Heart left ventricle (tissue), 16 donors: Measurements from ENCODE around the gene CHRM2. TPM values are rescaled to one million over a fixed set of nuclear protein-coding genes. Genes with fewer than 3 reads are reported as not detected.

Source experiments
- ATAC-seq, 4 donors: fragments of 200-7000 bp; cut with Tn5 transposase; one replicate each; pipeline ENCODE4 v1.9.1; 2020 to 2022; ENCODE audit warnings: moderate library complexity in 4 of 4, mild to moderate bottlenecking in 3 of 4, moderate number of reproducible peaks in 1 of 4
- DNase-seq, 5 donors: peaks; one replicate each; pipeline ENCODE4 v3.0.0-alpha.2; 2020
- H3K27ac ChIP-seq, 12 donors: fragments of 200-600 bp; sonication (generic) in 4 of 12; one replicate each; pipeline versions ENCODE4 v1.5.0 to v1.8.0; 2016 to 2022; ENCODE audit warnings: mild to moderate bottlenecking in 2 of 12
- H3K27me3 ChIP-seq, 9 donors: fragments of 200-600 bp; sonication (generic) in 2 of 9; one replicate each; pipeline versions ENCODE4 v1.5.1 to v1.8.0; 2016 to 2022; ENCODE audit warnings: mild to moderate bottlenecking in 3 of 9
- H3K36me3 ChIP-seq, 9 donors: fragments of 200-600 bp; sonication (generic) in 2 of 9; one replicate each; pipeline versions ENCODE4 v1.5.0 to v1.8.0; 2018 to 2022; ENCODE audit warnings: mild to moderate bottlenecking in 2 of 9
- H3K4me1 ChIP-seq, 12 donors: fragments of 200-600 bp; sonication (generic) in 4 of 12; one replicate each; pipeline versions ENCODE4 v1.5.0 to v1.8.0; 2016 to 2022; ENCODE audit warnings: mild to moderate bottlenecking in 3 of 12
- H3K4me3 ChIP-seq, 12 donors: fragments of 200-600 bp; sonication (generic) in 4 of 12; one replicate each; pipeline versions ENCODE4 v1.5.0 to v1.8.0; 2017 to 2022; ENCODE audit warnings: mild to moderate bottlenecking in 9 of 12, moderate library complexity in 4 of 12
- H3K9me3 ChIP-seq, 12 donors: fragments of 200-600 bp; sonication (generic) in 4 of 12; one replicate each; pipeline versions ENCODE4 v1.5.0 to v1.8.0; 2016 to 2022; ENCODE audit warnings: mild to moderate bottlenecking in 1 of 12
- CTCF ChIP-seq, 12 donors: fragments of 200-600 bp; sonication (generic) in 4 of 12; IDR thresholded peaks; one replicate each; pipeline versions ENCODE4 v1.5.0 to v1.8.0; 2018 to 2022; ENCODE audit warnings: antibody characterized with exemption in 12 of 12, mild to moderate bottlenecking in 5 of 12
- POLR2A ChIP-seq, 2 donors: fragments of 450-650 bp; IDR thresholded peaks; one replicate each; pipeline ENCODE4 v1.6.1; 2017; ENCODE audit warnings: antibody characterized with exemption in 2 of 2, mild to moderate bottlenecking in 2 of 2, moderate library complexity in 2 of 2
- WGBS, 4 donors: extraction: QIAGEN DNeasy Blood & Tissue Kit in 2 of 4; methylation state at CpG; one replicate each; pipeline versions ENCODE4 v1.1.5 to v1.1.7; 2013 to 2018; 5-methylcytosine and 5-hydroxymethylcytosine counted together
- intact Hi-C, 10 donors: fragments of 100-400 bp; cut with DNase I; formaldehyde crosslinking; loops; one replicate each; pipeline versions ENCODE4 v1.11.1 to v1.14.2; 2022
- polyA plus RNA-seq, 2 donors: library from polyadenylated mRNA; stranded (reverse); fragments of 200-250 nt; gene quantifications; one replicate each; pipeline ENCODE4 v1.2.3, GENCODE V29; 2013
- total RNA-seq, 9 donors: library from RNA; depleted of rRNA in 2 of 9; stranded (reverse); fragments of >200 nt in 2 of 9; fragmentation: NEBNext Ultra II Directional in 3 of 9; extraction: Animal tissue kit (Norgen Biotek cat#: 25700) in 3 of 9; gene quantifications; one replicate each; pipeline versions ENCODE4 v1.1.0 to v1.2.4, GENCODE V29; 2016 to 2023
- donor health status: ischemic (EF 13 %, LVEDD 7.1; RV severe dilation, severe dysfunction).
- donor health status: healthy with polysubstance abuse.
- donor health status: DM: no; HTN: yes; CAD: no.
- donor health status: DM: no; HTN: no; CAD: no.
- donor health status: ischemic (EF 25% LVEDD 6.9; RV normal size, moderate dysfunction).
- donor health status: ischemic (EF 25% LVEDD 5.7; RV mildly dilated, moderate dysfunction).
- donor health status: healthy.
- donor health status: DM: yes; HTN: yes; CAD: no.
- donor health status: ischemic (EF 35%, LVEDD 5.7; RV mildly dilated, moderate dysfunction).
- donor health status: nonischemic (EF 11% LVEDD 7.7; RV severe dilation, severe dysfunction).
- donor health status: DM: yes; HTN: yes; CAD: no.
- donor health status: PGD.
- donor health status: ischemic (EF 29% LVEDD 5.4; RV normal size, mild dysfunction).
- donor health status: nonischemic (EF 23%, LVEDD 6.1; RV moderate dilation, normal function).

CHRM2 gene
- total and polyA plus RNA-seq, 11 donors = 22.2 to 124 (median 51.2) TPM

DNA sequence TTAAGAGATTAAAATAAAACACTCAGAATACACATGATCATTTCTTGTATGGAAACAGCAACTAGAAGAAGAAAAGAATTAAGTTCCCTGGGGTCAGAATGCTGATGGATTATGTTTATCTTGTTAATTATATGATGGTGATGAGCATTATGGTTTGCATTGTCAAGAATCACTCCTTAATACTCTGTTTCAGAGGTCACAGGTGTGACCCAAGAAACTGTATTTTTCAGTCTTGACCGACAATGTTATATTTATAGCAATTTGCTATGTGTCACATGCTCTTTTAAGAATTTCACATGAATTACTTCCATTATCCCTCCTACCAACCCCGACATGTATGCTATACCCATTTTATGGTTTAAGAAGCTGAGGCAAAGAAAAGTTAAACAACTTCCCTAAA, 2.7 kb upstream of the CHRM2 start:
- WGBS, 4 donors = 69 to 74% (median 72%) methylated on average over 2 of the region's 2 CpGs
- intact Hi-C loops = loop anchor here in 1 of 10 donors (10.0 kb wide), 1 partner anchor 289 kb away; no protein-coding TSS in a partner anchor
- no peak overlapping the region for H3K27ac ChIP-seq
- TF ChIP-seq POLR2A (IDR thresholded peaks at IDR 0.05) (no peak), CTCF (IDR thresholded peaks at IDR 0.05) (no peak)
- DNase-seq (no peak), ATAC-seq (no peak)
- peaks cover 0 to 25% (median 0%) of the 10 kb centered on the region in 9 donors for H3K27me3 ChIP-seq
- H3K4me3 ChIP-seq = no peak overlapping the region
- peaks cover 0 to 6% (median 0%) of the 10 kb centered on the region in 12 donors for H3K4me1 ChIP-seq
- H3K9me3 ChIP-seq = no peaks in the 10 kb centered on the region
- no peaks in the 10 kb centered on the region for H3K36me3 ChIP-seq

DNA sequence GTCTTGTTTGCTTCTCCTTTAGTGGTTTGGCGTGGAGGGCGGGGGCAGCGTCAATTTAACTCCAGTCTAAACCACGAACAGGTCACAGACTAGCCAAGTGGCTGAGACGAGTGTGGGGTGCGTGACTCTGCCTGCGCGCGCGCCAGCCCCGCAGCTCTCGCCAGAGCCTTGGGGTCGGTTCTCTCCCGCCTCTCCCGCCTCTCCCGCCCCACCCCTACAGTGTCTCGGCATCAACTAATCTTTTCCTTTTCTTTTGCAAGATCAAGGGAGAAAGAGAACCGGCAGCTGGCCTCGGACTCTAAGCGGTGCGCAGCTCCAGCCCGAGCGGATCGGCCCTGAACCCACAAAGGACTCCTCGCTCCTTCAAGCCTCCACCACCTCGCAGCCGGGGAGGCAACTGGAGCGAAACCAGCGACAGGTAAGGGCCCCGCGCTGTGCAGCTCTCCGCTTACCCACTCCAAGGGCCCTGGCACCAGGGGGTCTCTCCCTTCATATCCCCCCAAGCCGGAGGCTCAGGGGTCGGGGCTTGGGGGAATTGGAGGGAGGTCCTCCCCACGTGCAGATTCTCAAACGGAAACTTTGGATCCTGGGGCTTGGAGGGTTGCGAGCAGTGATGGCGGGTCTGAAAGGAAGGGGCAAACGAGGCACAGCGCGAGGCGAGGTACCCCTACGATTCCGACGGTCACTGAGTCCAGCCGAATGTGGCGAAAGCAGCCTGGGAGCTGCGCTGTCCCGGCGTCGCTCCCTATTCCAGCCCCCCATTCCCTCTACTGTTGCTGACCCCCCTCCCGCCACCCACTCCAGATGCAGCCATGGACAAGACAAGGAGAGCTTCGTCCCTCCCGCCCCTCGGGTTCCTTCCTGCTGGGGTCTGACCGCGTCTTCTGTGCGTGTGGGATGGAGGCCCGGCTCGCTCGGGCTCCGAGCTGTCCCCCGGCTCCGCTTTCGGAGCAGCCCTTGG, 829 bp downstream of the CHRM2 start:
- H3K27ac ChIP-seq = peak overlapping the region; percentile 55 to 93 (median 83)
- peak; percentile 24 to 59 (median 32) for DNase-seq
- no peaks in the 10 kb centered on the region for H3K36me3 ChIP-seq
- no peaks in the 10 kb centered on the region for H3K9me3 ChIP-seq
- H3K4me1 ChIP-seq = peaks cover 0 to 23% (median 4%) of the 10 kb centered on the region in 12 donors
- intact Hi-C loops = loop anchor here in 1 of 10 donors (10.0 kb wide), 1 partner anchor 286 kb away; no protein-coding TSS in a partner anchor
- peak; percentile 36 to 60 (median 46) for ATAC-seq
- TF ChIP-seq POLR2A (IDR thresholded peaks at IDR 0.05) = no peak
- peaks cover 0 to 40% (median 3%) of the 10 kb centered on the region in 9 donors for H3K27me3 ChIP-seq
- peak overlapping the region; percentile 21 to 81 (median 62) for H3K4me3 ChIP-seq
- WGBS, 4 donors = 1% methylated on average over 36 to 65 of the region's 65 CpGs

DNA sequence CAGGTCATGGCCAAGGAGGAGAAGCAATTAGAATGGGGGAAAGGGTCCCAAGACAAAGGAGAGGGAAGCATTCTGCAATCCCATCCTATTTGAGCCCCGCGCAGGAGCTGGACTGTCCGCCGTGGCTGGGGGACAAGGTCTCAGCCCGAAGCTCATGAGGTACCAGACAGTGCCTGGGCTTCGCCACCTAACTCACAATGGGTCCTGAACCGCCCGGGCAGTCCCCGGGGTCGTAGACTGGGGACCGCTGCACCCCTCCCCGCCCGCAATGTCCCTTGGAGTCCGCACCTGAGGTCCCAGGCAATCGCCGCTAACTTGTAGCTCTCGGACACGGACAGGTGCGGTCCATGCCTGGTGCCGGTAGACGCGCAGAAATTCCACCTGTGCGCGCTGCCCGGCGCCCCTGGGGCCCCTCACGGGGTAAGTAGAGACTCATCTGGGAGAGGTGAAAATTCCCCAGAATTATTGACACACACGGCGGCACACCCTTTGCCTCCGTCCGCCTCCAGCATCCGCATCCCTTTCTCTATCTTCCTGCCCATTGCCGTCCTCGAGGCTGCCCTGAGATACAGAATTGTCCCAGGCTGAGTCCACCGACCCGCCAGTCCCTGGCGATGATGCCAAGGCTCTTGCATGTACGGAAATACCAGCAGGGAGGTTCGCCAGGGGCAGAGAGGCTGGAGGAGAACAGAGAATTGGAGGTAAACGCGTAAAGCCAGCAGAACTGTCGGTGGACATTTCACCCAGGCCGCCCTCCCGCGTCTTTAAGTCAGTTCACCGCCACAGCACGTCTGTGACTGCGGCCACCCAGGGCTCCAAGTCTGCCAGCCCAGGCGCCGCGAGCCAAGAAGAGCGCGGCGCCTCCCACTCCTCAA, 1.8 kb downstream of the CHRM2 start:
- no peaks in the 10 kb centered on the region for H3K9me3 ChIP-seq
- H3K4me1 ChIP-seq = peaks cover 0 to 23% (median 4%) of the 10 kb centered on the region in 12 donors
- peak in 3 of 4 donors; percentile 33 to 49 (median 36) for ATAC-seq
- DNase-seq = peak; percentile 18 to 60 (median 40)
- H3K27ac ChIP-seq = peak overlapping the region; percentile 9 to 93 (median 83)
- peaks cover 0 to 40% (median 3%) of the 10 kb centered on the region in 9 donors for H3K27me3 ChIP-seq
- intact Hi-C loops = loop anchor here in 8 of 10 donors (2.0 to 10.0 kb wide), 9 partner anchors 42 to 285 kb away; no protein-coding TSS in a partner anchor
- H3K36me3 ChIP-seq = no peaks in the 10 kb centered on the region
- WGBS, 4 donors = 0 to 1% (median 1%) methylated on average over 42 to 54 of the region's 54 CpGs
- H3K4me3 ChIP-seq = peak overlapping the region; percentile 21 to 81 (median 62)
- no peak for TF ChIP-seq CTCF (IDR thresholded peaks at IDR 0.05)
- TF ChIP-seq POLR2A (IDR thresholded peaks at IDR 0.05) = no peak

DNA sequence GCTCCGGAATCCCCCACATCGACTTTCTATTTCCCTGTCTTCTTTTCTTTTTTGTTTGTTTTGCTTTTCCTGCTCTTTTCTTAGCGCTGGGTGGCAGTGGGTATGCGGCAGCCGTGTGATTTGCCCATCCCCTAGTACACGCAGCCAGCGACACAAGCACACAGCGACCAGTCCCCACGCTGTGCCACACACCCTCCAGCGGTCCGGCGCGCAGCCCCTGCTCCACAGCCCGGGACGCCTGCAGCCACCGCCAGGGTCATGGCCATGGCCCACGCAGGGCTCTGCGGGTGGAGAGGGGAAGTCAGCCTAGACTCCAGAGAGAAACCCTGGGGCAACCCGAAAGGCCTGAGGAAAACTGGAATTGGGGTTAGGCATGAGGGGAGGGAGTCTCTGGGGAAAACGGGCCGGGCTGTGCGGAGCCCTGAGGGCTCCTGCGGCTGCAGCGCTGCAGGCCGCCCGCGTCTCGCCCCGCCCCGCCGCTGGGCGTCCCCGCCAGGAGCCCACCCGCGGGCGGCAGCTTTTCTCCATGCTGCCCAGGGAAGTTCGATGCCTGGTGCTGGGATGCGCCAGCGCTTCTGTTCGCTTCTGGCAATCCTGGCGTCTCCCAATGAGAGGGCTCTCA, 2.5 kb downstream of the CHRM2 start:
- 1 to 2% (median 1%) methylated on average over 20 to 41 of the region's 41 CpGs for WGBS, 4 donors
- DNase-seq (peak; percentile 15 to 62 (median 32)), ATAC-seq (peak in 3 of 4 donors; percentile 37 to 64 (median 55))
- Histone ChIP-seq H3K27ac (peak overlapping the region; percentile 9 to 93 (median 83)), H3K27me3 (peaks cover 0 to 40% (median 3%) of the 10 kb centered on the region in 9 donors), H3K36me3 (no peaks in the 10 kb centered on the region), H3K4me1 (peaks cover 0 to 23% (median 4%) of the 10 kb centered on the region in 12 donors), H3K4me3 (peak overlapping the region; percentile 21 to 81 (median 62)), H3K9me3 (no peaks in the 10 kb centered on the region)
- TF ChIP-seq POLR2A (IDR thresholded peaks at IDR 0.05) (no peak), CTCF (IDR thresholded peaks at IDR 0.05) (peak in 1 of 12 donors; percentile 10)
- intact Hi-C loops = loop anchor here in 8 of 10 donors (2.0 to 10.0 kb wide), 8 partner anchors 41 to 216 kb away; no protein-coding TSS in a partner anchor
